ENCODE measurements around the gene RORB.
"Not testable (repeated sequence)": the region's sequence is repeated elsewhere in the genome, so short reads cannot be mapped to it uniquely, and the experiment has no call there.

RORB gene

DNA sequence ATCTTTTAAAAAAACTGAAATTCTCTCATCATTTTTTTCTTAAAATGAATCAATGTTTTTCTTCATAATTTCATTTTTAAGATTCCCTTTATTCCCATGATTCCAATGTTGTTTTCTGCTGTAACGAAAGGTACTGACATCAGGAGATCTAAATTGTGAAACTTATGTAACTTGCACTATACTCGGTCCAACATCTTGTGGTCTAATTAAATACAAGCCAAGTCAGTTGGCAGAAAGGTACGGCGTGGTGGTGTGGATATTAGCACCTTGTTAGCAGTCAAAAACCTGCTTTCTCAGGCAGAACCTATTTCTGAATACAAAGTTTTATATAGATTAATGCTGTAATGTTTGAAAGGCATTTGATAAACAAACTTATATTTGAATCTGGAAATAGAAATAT lies 20.1 kb downstream of the RORB start:
- DNase-seq, result no peak

DNA sequence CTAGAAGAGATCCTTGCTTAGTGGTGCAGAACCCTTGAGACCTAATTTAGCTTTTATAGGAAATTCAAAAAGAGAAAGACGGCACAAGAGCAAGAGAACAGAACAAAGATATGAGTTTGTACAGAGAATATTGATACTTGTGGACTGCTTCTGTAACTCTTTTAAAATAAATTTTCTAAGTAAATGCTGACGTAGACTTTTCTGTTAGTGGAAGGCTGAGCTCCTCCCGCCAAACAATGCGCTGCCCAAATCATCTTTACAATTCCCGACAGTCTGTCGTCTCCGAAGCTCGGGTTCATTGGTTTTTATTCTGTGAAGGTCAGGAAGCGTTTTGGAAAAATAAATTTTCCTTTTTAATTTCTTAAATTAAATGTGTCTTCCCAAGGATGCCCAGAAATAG lies 22.3 kb downstream of the RORB start:
- DNase-seq, result no peak

DNA sequence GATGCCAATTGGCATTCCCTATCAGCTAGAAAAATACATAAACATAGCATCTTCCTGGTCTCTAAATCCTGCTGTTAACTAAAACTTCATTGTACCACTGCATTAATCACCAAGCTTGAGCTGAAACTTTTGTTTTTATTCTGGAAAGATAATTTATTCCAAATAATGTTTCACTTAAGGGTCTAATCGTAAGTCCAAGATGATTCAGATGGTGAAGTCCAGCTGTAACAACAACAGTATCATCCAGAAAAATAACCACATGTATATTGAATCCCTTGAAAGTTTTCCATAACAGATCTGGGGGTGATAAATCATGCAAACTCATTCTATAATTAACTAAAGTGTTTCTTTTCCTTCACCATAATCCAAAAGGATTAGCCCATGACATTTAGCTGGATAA lies 23.9 kb downstream of the RORB start:
- no peak for DNase-seq

DNA sequence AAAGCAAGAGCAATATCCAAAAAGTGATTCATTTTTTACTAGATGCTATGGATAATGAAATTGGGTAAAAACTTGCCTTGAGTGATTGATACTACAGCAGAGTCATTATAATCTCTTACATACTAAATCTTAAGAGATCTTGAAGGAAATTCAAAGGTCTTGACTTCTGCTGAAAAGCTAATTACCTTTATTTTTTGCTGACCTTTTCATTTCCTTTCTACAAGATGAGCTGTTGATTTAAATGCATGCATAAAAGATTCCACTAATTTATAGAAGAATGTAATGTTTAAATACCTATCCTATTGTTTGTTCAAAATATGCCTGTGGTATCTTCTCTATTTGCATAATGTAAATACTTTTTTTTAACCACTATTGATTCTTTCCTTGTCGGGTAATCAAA lies 27.2 kb downstream of the RORB start:
- DNase-seq, result no peak

DNA sequence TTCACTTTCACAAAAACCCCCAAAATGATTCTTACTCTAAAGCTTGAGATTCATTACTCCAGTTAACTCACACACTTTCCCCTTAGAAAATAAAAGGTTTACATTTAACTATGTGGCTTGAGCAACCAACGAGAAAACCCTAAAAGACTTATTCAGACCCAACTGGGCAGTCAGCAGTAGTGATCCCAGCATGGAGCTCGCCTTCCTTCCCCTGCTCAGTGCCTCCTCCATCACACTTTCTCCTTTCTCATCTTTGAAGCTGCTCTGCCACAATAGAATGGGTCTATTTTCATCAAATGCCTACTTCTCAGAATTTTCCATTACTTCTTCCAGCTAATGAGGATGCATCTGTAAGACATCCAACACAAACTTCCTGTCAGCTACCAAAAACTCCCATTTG lies 29.1 kb downstream of the RORB start:
- DNase-seq, result no peak

DNA sequence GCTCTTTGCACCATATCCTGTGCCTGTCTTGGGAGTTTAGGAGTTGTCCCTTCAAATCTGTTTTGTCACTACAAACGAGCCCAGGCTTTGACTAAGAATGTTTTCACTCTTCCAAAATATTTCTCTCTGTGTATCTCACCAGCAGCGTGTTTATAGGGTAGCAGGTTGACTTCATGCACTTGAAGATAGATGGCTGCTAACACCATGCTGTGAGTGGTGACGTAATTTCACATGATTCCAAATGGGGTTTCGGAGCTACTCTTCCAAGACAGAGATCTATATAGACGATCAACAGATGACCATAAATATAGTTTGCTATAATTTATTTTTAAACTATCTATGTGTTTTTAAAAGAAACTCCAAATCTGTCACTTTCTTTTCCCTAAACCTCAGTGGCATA lies 30.6 kb downstream of the RORB start:
- DNase-seq, result no peak

DNA sequence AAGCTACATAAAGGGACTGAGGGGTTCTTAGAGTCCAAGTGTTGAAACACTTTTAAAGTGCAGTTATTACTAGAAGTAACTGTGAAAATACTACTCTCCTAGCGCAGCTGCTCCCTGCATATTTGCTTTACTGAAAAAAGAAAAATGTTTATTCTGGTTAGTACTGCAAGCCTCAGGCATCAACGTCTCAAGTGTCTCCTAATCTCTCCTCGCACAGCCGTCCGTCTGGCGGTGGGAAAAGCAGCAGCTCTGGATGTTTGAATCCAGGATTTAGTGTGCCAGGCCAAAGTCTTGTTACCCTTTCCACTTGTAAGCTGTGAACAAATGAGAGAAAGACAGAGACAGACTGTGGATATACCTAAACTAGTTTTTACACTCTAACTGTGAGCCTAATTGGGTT lies 31.1 kb downstream of the RORB start:
- no peak for DNase-seq

DNA sequence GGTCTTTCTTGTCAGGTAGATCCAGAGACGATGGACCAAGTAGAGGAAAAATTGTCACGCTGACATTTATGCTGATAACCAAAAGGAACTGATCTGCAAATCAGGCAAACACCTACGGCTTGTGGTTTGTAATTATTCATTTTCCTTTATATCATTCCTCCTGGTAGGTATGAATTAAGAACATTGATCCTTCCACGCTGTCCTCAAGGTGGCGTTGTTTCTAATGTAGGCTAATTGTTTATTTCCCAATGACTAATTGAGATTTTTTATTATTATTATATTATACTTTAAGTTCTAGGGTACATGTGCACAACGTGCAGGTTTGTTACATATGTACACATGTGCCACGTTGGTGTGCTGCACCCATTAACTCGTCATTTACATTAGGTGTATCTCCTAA lies 33.3 kb downstream of the RORB start:
- not testable (repeated sequence) for DNase-seq

DNA sequence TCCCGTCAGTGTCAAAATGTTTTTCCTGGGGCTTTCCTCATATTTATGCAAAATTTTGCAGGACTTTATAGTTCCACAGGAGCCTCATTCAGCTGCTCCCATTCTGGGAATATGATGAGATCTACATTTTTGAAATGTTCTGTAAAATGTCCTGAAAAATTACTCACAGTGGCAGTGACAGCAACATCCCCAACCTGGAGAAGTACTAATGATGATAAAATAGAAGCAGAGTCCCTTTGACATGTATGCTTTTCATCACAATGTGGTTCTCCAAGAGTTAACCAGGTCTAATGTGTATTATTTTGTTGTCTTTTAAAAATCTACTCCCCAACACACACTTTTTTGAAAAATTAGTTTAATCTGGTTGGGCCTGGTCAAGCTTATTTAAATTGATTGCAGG lies 36.1 kb downstream of the RORB start:
- no peak for DNase-seq

DNA sequence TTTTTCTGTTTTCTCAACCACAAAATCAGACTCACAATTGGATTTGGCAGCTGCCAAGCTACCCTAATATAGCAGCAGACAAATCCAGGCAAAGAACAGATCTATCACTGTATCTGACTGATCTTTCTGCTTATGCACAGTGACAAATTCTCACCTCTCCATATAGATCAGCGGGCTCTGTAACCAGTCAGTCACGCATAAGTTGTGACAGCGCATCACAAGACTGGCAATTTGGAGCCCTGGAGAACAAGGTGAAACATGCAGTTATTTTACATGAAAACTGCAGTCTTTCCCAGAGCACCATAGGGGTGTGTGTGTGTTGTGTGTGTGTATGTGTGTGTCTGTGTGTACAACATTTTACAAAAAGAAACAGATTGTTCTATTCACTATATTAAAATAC lies 37.7 kb downstream of the RORB start:
- DNase-seq, result no peak

DNA sequence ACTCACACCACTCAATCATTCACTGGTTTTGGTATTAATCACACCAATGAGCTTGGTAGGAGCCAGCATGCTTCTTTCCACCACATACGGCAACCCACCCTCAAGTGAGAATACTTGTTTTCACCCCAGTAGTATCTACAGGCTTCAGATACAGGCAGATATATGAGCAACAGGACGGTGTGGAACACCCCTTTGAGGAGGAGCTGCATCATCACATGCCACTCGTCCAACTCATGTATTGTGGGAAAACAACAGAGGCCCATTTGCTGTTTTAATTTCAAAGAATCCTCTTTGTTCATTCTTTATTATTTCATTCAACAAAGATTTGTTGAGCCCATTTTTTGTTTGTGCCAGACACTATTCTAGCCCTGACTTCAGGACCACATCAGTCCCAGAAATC lies 46.0 kb downstream of the RORB start:
- DNase-seq, result no peak

DNA sequence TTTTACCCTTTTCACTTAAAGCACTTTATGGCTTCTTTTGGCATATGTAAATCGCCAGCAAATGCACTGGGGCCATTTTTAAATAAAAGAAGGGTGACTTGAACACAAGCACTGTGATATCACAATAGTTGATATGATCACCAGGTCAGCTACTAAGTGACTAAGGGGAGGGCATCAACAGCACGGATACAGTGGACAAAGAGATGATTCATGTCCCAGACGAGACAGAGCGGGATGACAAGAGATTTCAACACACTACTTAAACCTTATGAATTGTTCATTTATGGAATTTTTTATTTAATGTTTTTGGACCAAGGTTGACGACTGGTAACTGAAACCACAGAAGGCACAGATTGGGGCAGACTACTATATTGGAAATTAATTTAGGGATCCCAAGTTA lies 54.1 kb downstream of the RORB start:
- no peak for DNase-seq

DNA sequence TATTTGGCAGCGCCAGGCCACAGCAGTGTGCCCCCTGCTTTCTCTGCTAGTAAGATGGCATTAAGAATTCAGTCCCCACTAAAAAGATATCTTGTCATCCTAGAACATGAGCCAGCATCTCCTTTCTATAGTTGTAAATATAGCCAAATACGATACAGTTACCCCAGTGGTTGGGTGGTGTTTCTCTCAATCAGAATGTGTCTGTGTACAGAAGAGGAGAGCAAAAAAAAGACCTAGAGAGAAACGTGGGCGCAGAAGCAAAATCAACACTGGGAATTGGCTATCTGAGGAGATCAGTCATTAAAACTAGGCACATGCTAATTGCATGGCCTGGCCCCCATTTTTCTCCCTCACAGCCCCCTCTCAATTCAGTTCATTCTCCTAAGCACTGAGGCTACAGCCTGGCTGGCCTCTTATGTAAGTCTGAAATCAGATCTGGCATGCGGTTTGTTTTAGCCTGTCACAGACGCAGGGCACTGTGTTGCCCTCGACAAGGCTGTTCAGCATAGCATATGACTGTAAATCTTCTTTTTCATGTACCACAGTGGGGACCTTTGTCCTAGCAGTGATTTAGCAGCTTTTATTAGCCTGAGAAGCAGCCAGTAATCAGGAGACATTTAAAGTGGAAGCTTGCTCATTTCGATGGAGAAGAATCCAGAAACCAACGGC lies 57.8 kb downstream of the RORB start:
- DNase-seq, result no peak

DNA sequence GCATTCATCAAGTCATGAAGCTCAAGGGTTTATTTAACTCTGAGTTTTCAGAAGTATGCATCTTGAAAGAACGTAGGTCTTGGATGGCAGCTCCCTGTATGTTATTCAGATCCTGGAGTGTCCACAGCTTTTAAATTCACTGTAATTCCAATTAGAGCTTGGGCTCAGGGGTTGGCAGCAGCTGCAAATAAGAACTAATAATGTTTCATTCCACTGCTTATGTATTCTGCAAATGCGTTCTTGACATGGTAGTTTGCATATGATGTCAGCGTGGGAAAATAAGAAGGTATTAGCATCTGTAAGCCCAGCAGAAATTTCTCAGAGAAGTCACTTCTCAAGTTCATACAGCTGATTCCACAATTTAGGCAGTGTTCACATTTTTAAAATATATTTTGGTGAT lies 58.4 kb downstream of the RORB start:
- no peak for DNase-seq

DNA sequence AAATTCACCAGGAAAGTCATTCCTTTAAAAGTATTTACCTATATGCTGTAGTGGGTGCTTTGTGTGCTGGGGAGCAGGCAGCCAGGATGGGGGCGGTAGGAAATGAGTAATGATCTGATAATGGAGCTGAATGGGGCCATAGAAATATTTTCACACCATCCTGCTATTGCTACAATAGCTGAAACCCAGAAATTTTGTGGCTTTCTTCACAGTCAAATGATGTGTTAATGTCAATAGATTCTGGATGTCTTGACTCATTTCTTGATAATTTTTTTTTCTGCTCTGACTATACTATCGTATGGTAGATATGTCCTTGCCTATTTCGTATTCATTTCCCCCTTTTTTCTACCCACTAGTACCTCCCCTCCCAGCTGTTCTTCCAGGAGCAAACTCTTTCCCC lies 59.5 kb downstream of the RORB start:
- no peak for DNase-seq

DNA sequence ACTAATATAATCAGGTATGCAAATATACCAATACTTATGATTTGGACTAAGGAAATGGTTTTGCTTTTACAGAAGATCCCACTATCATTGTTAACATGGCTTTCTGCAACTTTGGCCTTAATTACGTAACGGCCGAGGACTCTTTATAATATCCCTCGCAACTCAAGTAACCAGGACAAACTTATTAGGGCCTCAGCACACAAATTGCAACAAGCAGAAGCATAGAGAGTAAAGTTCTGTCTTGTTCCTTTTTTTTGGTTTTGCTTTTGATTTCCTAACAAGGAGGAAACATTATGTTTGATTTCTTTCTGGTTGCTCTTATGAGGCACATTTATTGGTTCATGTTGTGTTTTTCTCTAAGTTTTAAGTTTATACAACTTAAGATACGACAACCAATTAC lies 60.4 kb downstream of the RORB start:
- DNase-seq, result no peak

DNA sequence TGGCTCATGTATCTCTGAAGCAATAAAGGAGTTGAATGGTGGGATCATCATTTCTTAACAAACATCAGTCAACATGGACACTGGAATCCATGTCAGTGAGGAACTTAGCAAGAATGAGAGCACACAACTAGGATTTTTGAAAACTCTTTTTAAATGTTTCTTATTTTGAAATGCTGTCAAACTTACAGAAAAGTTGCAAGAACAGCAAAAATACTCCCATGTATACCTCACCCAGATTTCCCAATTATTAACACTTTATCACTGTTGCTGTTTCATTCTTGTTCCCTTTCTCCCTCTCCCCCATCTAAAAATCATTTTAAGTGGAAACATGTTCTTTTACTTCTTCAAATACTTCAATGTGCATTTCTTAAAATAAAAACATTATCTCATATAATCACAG lies 65.5 kb downstream of the RORB start:
- DNase-seq, result no peak

DNA sequence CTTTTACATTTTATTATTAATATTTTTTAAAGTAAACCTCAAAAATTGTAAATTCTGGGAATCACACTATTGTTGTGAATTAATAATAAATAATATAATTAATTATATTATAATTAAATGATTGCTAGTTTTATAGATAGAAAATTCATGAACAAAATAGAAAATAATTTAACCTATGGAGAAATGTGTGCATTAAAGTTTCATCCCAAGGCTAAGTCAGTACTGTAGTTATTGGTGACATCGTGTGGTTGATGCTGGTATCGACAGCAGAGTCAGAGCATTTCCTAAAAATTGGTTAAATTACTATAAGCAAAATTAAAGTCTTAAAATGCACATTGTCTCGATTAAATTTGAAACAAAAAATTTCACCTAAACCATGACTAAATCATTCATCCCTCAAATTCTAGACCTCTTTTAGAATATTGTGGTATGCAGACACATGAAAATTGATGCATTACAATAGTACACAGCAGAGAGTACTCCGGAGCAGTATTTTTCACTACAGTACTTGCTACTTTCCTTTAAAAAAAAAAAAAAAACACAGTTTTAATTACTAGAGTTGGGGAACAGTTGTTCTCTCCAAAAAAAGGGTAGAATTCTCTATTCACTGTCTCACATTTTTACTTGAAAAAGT lies 73.9 kb downstream of the RORB start:
- no peak for DNase-seq

DNA sequence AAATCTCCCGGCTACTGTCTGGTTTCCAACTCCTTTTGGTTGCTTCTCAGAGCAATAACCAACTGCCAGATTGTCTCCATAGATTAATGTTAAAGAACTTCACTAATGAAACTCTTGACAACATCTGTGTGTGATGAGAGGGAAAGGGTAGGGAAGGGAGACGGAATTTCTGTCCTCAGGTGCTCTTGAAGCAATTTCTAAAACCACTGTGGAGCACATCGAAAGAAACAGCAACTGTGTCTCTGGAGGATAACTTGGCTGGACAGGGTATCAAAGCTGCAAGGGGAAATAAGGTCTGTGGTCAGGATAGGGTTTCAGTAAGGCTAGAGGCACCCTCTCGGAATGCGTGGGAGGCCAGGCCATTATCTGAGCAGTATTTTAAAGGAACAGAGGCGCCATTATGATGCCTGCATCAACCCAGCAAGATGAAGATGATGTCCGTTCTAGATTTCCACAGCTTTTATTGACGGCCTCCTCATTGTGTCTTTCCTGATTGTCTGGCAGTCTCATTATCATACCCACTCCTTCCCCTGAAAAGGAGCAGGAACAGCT lies 76.6 kb downstream of the RORB start:
- DNase-seq, result no peak

DNA sequence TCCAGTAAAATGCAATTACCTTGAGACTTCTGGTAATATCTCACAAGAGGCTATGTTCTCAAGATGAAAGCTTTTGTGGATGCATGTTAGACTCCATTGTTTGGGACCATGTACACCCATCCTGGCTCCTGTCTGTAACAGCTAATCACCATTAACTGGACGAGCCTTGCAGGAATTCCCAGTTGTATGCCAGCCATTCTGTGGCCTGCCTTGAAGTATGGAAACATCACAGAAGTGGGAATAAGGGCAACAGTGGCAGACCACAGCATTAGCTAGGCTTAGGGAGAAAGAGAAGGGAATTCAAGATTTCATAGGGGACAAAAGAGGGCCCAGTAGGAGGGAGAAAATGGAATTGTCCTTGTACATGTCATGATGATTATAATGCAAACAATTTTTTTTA lies 79.0 kb downstream of the RORB start:
- no peak for DNase-seq

DNA sequence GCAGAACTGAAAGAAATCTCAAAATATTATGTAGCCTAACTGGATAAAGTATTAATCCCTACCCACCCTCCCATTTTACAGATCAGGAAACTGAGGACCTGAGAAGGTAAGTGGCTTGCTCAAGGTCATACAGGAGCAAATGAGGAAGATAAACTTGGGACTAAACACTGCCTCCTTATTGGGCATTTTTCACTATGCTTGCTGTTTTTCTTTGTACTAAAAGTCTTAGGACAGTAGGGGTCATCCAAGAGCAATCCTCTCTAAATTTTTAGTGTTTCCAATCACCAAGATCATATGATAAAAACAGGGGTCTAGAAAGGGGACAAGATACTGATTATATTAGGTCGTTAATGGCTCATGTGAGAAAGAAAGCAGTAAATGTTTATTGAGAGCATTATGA lies 80.8 kb downstream of the RORB start:
- DNase-seq, result no peak

DNA sequence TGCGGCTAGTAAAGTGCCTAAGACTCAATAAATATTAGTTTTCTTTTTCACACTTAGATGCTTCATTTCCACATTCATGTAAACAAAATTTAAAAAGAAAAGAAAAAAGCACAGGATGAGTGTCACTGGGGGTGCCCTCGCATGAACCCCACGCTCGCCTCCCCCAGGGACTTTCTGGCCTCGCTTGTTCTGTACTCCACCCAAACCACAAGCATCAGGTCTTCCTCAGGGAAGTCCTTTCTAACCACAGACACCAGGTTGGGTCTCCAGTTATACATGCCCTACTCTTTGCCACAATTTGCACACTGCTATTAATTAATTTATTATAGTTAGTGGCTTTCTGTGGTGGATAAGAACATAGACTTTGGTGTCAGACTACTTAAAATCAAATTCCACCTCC lies 92.4 kb downstream of the RORB start:
- DNase-seq, result no peak

DNA sequence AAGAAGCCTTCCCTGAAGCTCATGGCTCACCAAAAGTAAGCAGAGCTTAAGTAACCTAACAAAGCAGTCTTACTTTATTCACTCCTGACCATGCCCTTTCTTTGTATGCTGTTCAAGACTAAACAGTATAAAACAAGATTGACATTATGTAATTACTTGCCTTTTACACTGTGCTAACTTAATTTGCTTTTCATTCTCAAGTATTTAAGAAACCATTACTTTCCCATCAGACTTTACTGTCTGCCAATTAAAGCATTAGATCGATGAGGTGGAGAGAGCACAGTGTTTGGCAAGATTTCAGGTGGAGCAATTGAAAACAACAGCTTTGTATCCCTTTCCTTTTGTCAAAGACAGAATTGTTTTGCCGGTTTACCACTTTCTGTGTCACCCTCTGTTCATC lies 98.2 kb downstream of the RORB start:
- DNase-seq, result no peak

DNA sequence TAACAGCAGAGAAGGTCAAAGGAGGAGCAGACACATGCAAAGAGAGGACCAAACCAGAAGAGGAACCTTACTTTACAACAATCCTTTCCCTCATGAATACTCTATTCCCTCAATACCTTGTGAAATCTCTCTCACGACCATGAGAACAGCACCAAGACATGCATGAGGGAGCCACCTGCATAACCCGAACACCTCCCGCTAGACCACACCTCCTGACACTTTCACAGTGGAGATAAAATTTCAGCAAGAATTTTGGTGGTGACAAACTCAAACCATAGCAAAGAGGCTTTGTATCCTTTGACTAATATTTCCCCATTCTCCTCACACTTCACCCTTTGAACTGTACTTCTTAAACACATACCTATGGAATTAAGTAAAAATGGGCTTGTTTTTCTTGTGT lies 101.7 kb downstream of the RORB start:
- no peak for DNase-seq

Data from COR-L47 (cell line).